Effector memory CD4-positive, alpha-beta T cell (primary cell): ENCODE data around the gene RASAL2.

Experiments
- DNase-seq, 3 donors: peaks; one replicate each; pipeline ENCODE4 v3.0.0-alpha.2; 2020
- H3K27ac ChIP-seq: 2 replicates; pipeline ENCODE4 v1.7.0; 2013; ENCODE audit warnings: mild to moderate bottlenecking, low read length, moderate library complexity; ENCODE audit not compliant: insufficient read depth, poor library complexity, severe bottlenecking
- H3K27me3 ChIP-seq: replicated peaks from 2 replicates; pipeline ENCODE4 v1.7.0; 2013; ENCODE audit warnings: mild to moderate bottlenecking, low read length; ENCODE audit not compliant: insufficient read depth, control insufficient read depth, poor library complexity, severe bottlenecking
- H3K36me3 ChIP-seq: 2 replicates; pipeline ENCODE4 v1.7.0; 2013; ENCODE audit warnings: mild to moderate bottlenecking, low read length, moderate library complexity; ENCODE audit not compliant: control insufficient read depth, insufficient read depth
- H3K4me1 ChIP-seq: 2 replicates; pipeline ENCODE4 v1.7.0; 2013; ENCODE audit warnings: low read length, mild to moderate bottlenecking; ENCODE audit not compliant: control insufficient read depth, insufficient read depth, poor library complexity, severe bottlenecking
- H3K4me3 ChIP-seq: 2 replicates; pipeline ENCODE4 v1.7.0; 2013; ENCODE audit warnings: low read length, low read depth, mild to moderate bottlenecking; ENCODE audit not compliant: insufficient read depth, poor library complexity, severe bottlenecking
- H3K9me3 ChIP-seq: 2 replicates; pipeline ENCODE4 v1.7.0; 2013; ENCODE audit warnings: mild to moderate bottlenecking, low read length, moderate library complexity; ENCODE audit not compliant: control insufficient read depth

RASAL2 gene

GRCh38 chr1:178055779-178056471 lies 38.0 kb upstream of the RASAL2 start:
- Histone ChIP-seq H3K4me1 (no peaks in the 10 kb centered on the region), H3K27me3 (no peaks in the 10 kb centered on the region), H3K4me3 (no peak overlapping the region), H3K27ac (no peak overlapping the region), H3K9me3 (no peaks in the 10 kb centered on the region), H3K36me3 (no peaks in the 10 kb centered on the region)
- DNase-seq: no peak

- Histone ChIP-seq H3K27me3 (no peaks in the 10 kb centered on the region), H3K4me3 (no peak overlapping the region), H3K4me1 (no peaks in the 10 kb centered on the region), H3K36me3 (no peaks in the 10 kb centered on the region), H3K9me3 (no peaks in the 10 kb centered on the region), H3K27ac (no peak overlapping the region)
- no peak for DNase-seq
Measured at GRCh38 chr1:178057141-178057765, 36.7 kb upstream of the RASAL2 start.

- no peaks in the 10 kb centered on the region for H3K4me1 ChIP-seq
- no peak overlapping the region for H3K27ac ChIP-seq
- no peak overlapping the region for H3K4me3 ChIP-seq
- no peak for DNase-seq
- H3K9me3 ChIP-seq: no peaks in the 10 kb centered on the region
- H3K27me3 ChIP-seq: no peaks in the 10 kb centered on the region
- H3K36me3 ChIP-seq: no peaks in the 10 kb centered on the region
Measured at GRCh38 chr1:178057912-178058534, 35.9 kb upstream of the RASAL2 start.

GRCh38 chr1:178060789-178061556 lies 32.9 kb upstream of the RASAL2 start:
- Histone ChIP-seq H3K27ac (no peak overlapping the region), H3K9me3 (no peaks in the 10 kb centered on the region), H3K36me3 (no peaks in the 10 kb centered on the region), H3K4me3 (no peak overlapping the region), H3K27me3 (no peaks in the 10 kb centered on the region), H3K4me1 (no peaks in the 10 kb centered on the region)
- DNase-seq: no peak

GRCh38 chr1:178061620-178062019 lies 32.3 kb upstream of the RASAL2 start:
- Histone ChIP-seq H3K4me3 (no peak overlapping the region), H3K36me3 (no peaks in the 10 kb centered on the region), H3K9me3 (no peaks in the 10 kb centered on the region), H3K27me3 (no peaks in the 10 kb centered on the region), H3K27ac (no peak overlapping the region), H3K4me1 (no peaks in the 10 kb centered on the region)
- DNase-seq: no peak

- Histone ChIP-seq H3K27me3 (no peaks in the 10 kb centered on the region), H3K9me3 (no peaks in the 10 kb centered on the region), H3K27ac (no peak overlapping the region), H3K4me3 (no peak overlapping the region), H3K36me3 (no peaks in the 10 kb centered on the region), H3K4me1 (no peaks in the 10 kb centered on the region)
- DNase-seq: no peak
Measured at GRCh38 chr1:178064191-178064821, 29.6 kb upstream of the RASAL2 start.

- no peak overlapping the region for H3K27ac ChIP-seq
- no peaks in the 10 kb centered on the region for H3K9me3 ChIP-seq
- no peaks in the 10 kb centered on the region for H3K4me1 ChIP-seq
- no peaks in the 10 kb centered on the region for H3K36me3 ChIP-seq
- H3K27me3 ChIP-seq: no peaks in the 10 kb centered on the region
- no peak for DNase-seq
- H3K4me3 ChIP-seq: no peak overlapping the region
Measured at GRCh38 chr1:178065250-178065649, 28.7 kb upstream of the RASAL2 start.

- Histone ChIP-seq H3K27me3 (no peaks in the 10 kb centered on the region), H3K4me1 (no peaks in the 10 kb centered on the region), H3K27ac (no peak overlapping the region), H3K36me3 (no peaks in the 10 kb centered on the region), H3K9me3 (no peaks in the 10 kb centered on the region), H3K4me3 (no peak overlapping the region)
- DNase-seq: no peak
Measured at GRCh38 chr1:178066296-178066907, 27.5 kb upstream of the RASAL2 start.

GRCh38 chr1:178066908-178067614 lies 26.8 kb upstream of the RASAL2 start:
- no peaks in the 10 kb centered on the region for H3K4me1 ChIP-seq
- no peaks in the 10 kb centered on the region for H3K9me3 ChIP-seq
- H3K4me3 ChIP-seq: no peak overlapping the region
- no peaks in the 10 kb centered on the region for H3K36me3 ChIP-seq
- DNase-seq: no peak
- no peak overlapping the region for H3K27ac ChIP-seq
- H3K27me3 ChIP-seq: no peaks in the 10 kb centered on the region
